Measurements from ENCODE around the gene TSGA10.
"Not testable (repeated sequence)": the region's sequence is repeated elsewhere in the genome, so short reads cannot be mapped to it uniquely, and the experiment has no call there.

Gene TSGA10

GRCh38 chr2:99072551-99072950 lies 82.2 kb downstream of the TSGA10 start:
- no peak for DNase-seq (ENCODE audit: low read depth)

GRCh38 chr2:99067871-99068625 lies 86.7 kb downstream of the TSGA10 start:
- DNase-seq (ENCODE audit: low read depth), result no peak

- DNase-seq (ENCODE audit: low read depth), result no peak
Observed at GRCh38 chr2:99066075-99066958, 88.4 kb downstream of the TSGA10 start.

- not testable (repeated sequence) for DNase-seq (ENCODE audit: low read depth)
Observed at GRCh38 chr2:99049187-99049586, 105.6 kb downstream of the TSGA10 start.

GRCh38 chr2:99040736-99041300 lies 113.9 kb downstream of the TSGA10 start:
- not testable (repeated sequence) for DNase-seq (ENCODE audit: low read depth)

GRCh38 chr2:99035920-99036319 lies 118.8 kb downstream of the TSGA10 start:
- DNase-seq (ENCODE audit: low read depth), result no peak

- no peak for DNase-seq (ENCODE audit: low read depth)
Observed at GRCh38 chr2:99032786-99033185, 122.0 kb downstream of the TSGA10 start.

GRCh38 chr2:99032001-99032400 lies 122.7 kb downstream of the TSGA10 start:
- DNase-seq (ENCODE audit: low read depth), result no peak

- no peak for DNase-seq (ENCODE audit: low read depth)
Observed at GRCh38 chr2:99031481-99031880, 123.3 kb downstream of the TSGA10 start.

GRCh38 chr2:99028558-99028957 lies 126.2 kb downstream of the TSGA10 start:
- no peak for DNase-seq (ENCODE audit: low read depth)

GRCh38 chr2:99027856-99028255 lies 126.9 kb downstream of the TSGA10 start:
- no peak for DNase-seq (ENCODE audit: low read depth)

GRCh38 chr2:99000708-99001107 lies 154.0 kb downstream of the TSGA10 start:
- no peak for DNase-seq (ENCODE audit: low read depth)

- DNase-seq (ENCODE audit: low read depth), result not testable (repeated sequence)
Observed at GRCh38 chr2:98988695-98989094, 166.0 kb downstream of the TSGA10 start.

GRCh38 chr2:98985905-98986666 lies 168.7 kb downstream of the TSGA10 start:
- DNase-seq (ENCODE audit: low read depth), result no peak

GRCh38 chr2:98975611-98976010 lies 179.1 kb downstream of the TSGA10 start:
- DNase-seq (ENCODE audit: low read depth), result no peak

GRCh38 chr2:98972582-98973167 lies 182.1 kb downstream of the TSGA10 start:
- no peak for DNase-seq (ENCODE audit: low read depth)

- DNase-seq (ENCODE audit: low read depth), result no peak
Observed at GRCh38 chr2:98959810-98960507, 194.8 kb downstream of the TSGA10 start.

- DNase-seq (ENCODE audit: low read depth), result no peak
Observed at GRCh38 chr2:98952966-98953365, 201.8 kb downstream of the TSGA10 start.

- no peak for DNase-seq (ENCODE audit: low read depth)
Observed at GRCh38 chr2:98948956-98949739, 205.6 kb downstream of the TSGA10 start.

- no peak for DNase-seq (ENCODE audit: low read depth)
Observed at GRCh38 chr2:98947554-98947953, 207.2 kb downstream of the TSGA10 start.
